HEK293T (cell line): ENCODE measurements around the gene PLXNA2.

Source experiments
- BHLHE40 ChIP-seq: fragments of 450-650 bp; IDR thresholded peaks from 2 replicates; pipeline ENCODE4 v1.6.1; 2016; ENCODE audit warnings: mild to moderate bottlenecking, moderate library complexity, borderline replicate concordance
- FOXK2 ChIP-seq: fragments of 450-650 bp; IDR thresholded peaks from 2 replicates; pipeline ENCODE4 v1.6.1; 2016; ENCODE audit warnings: mild to moderate bottlenecking
- FOXM1 ChIP-seq: fragments of 450-650 bp; IDR thresholded peaks from 2 replicates; pipeline ENCODE4 v1.6.1; 2017; ENCODE audit warnings: mild to moderate bottlenecking, borderline replicate concordance
- LEF1 ChIP-seq: fragments of 450-650 bp; IDR thresholded peaks from 2 replicates; pipeline ENCODE4 v1.6.1; 2017; ENCODE audit warnings: mild to moderate bottlenecking, borderline replicate concordance
- NFRKB ChIP-seq: fragments of 450-650 bp; IDR thresholded peaks from 2 replicates; pipeline ENCODE4 v1.6.1; 2016; ENCODE audit warnings: mild to moderate bottlenecking, moderate library complexity
- PKNOX1 ChIP-seq: fragments of 450-650 bp; IDR thresholded peaks from 2 replicates; pipeline ENCODE4 v1.6.1; 2016
- SUZ12 ChIP-seq: fragments of 450-650 bp; IDR thresholded peaks from 2 replicates; pipeline ENCODE4 v1.6.1; 2016; ENCODE audit warnings: mild to moderate bottlenecking
- TARDBP ChIP-seq: fragments of 450-650 bp; IDR thresholded peaks from 2 replicates; pipeline ENCODE4 v1.6.1; 2016
- ZNF384 ChIP-seq: fragments of 450-650 bp; IDR thresholded peaks from 2 replicates; pipeline ENCODE4 v1.6.1; 2016

GRCh38 chr1:208004851-208005250 lies 239.3 kb downstream of the PLXNA2 start:
- TF ChIP-seq LEF1, result no peak
- no peak for TF ChIP-seq TARDBP
- TF ChIP-seq ZNF384, result no peak
- no peak for TF ChIP-seq FOXM1
- no peak for TF ChIP-seq BHLHE40
- TF ChIP-seq FOXK2, result no peak
- no peak for TF ChIP-seq NFRKB
- no peak for TF ChIP-seq PKNOX1
- no peak for TF ChIP-seq SUZ12
